SK-N-DZ (cell line): ENCODE results near the gene CEP250.
"Not testable (repeated sequence)": the region's sequence is repeated elsewhere in the genome, so short reads cannot be mapped to it uniquely, and the experiment has no call there.

ENCODE experiments used
- DNase-seq: peaks from one replicate; pipeline ENCODE4 v3.0.0-alpha.2; 2015; ENCODE audit warnings: low spot score

Gene CEP250

GRCh38 chr20:35491823-35492222, 36.4 kb downstream of the CEP250 start:
- DNase-seq: no peak

- no peak for DNase-seq
Measured at GRCh38 chr20:35492352-35492751, 37.0 kb downstream of the CEP250 start.

- no peak for DNase-seq
Measured at GRCh38 chr20:35496481-35496880, 41.1 kb downstream of the CEP250 start.

GRCh38 chr20:35497320-35497719, 41.9 kb downstream of the CEP250 start:
- no peak for DNase-seq

- DNase-seq: no peak
Measured at GRCh38 chr20:35497780-35498189, 42.4 kb downstream of the CEP250 start.

GRCh38 chr20:35499271-35499670, 43.9 kb downstream of the CEP250 start:
- DNase-seq: no peak

- no peak for DNase-seq
Measured at GRCh38 chr20:35502352-35502751, 47.0 kb downstream of the CEP250 start.

GRCh38 chr20:35503281-35503680, 47.9 kb downstream of the CEP250 start:
- no peak for DNase-seq

- no peak for DNase-seq
Measured at GRCh38 chr20:35503841-35504561, 48.6 kb downstream of the CEP250 start.

GRCh38 chr20:35504751-35505150, 49.4 kb downstream of the CEP250 start:
- no peak for DNase-seq

GRCh38 chr20:35506179-35506578, 50.8 kb downstream of the CEP250 start:
- DNase-seq: no peak

- DNase-seq: no peak
Measured at GRCh38 chr20:35506872-35507638, 51.7 kb downstream of the CEP250 start.

- no peak for DNase-seq
Measured at GRCh38 chr20:35508493-35509218, 53.3 kb downstream of the CEP250 start.

- no peak for DNase-seq
Measured at GRCh38 chr20:35510951-35511735, 55.7 kb downstream of the CEP250 start.

GRCh38 chr20:35511814-35512420, 56.5 kb downstream of the CEP250 start:
- DNase-seq: peak; percentile 42

GRCh38 chr20:35514371-35514932, 59.1 kb downstream of the CEP250 start:
- DNase-seq: no peak

GRCh38 chr20:35515341-35515740, 59.9 kb downstream of the CEP250 start:
- DNase-seq: no peak

GRCh38 chr20:35515949-35516645, 60.7 kb downstream of the CEP250 start:
- no peak for DNase-seq

- DNase-seq: no peak
Measured at GRCh38 chr20:35517125-35517524, 61.7 kb downstream of the CEP250 start.

- DNase-seq: not testable (repeated sequence)
Measured at GRCh38 chr20:35517767-35518166, 62.4 kb downstream of the CEP250 start.
